Stomach (tissue), 9 donors: ENCODE data around the gene MPPE1. TPM values are rescaled to one million over a fixed set of nuclear protein-coding genes. Genes with fewer than 3 reads are reported as not detected.

Experiments
- DNase-seq, 2 donors: peaks; one replicate each; pipeline versions ENCODE4 v3.0.0 to v3.0.0-alpha.2; 2013 to 2019
- H3K27ac ChIP-seq, 5 donors: fragments of 200-600 bp in 4 of 5; sonication (generic) in 4 of 5; one replicate each; pipeline ENCODE4 v1.5.1; 2013 to 2019; ENCODE audit warnings: mild to moderate bottlenecking in 1 of 5, moderate library complexity in 1 of 5
- H3K27me3 ChIP-seq, 3 donors: fragments of 200-600 bp; sonication (generic); one replicate each; pipeline ENCODE4 v1.5.1; 2017 to 2019; ENCODE audit warnings: mixed run types in 1 of 3
- H3K36me3 ChIP-seq, 4 donors: fragments of 200-600 bp; sonication (generic); 1 replicate in 3 of 4; 2 replicates in 1 of 4; pipeline ENCODE4 v1.5.1; 2016 to 2019
- H3K4me1 ChIP-seq, 4 donors: fragments of 200-600 bp; sonication (generic); one replicate each; pipeline ENCODE4 v1.5.1; 2016 to 2019
- H3K4me3 ChIP-seq, 4 donors: fragments of 200-600 bp; sonication (generic) in 3 of 4; one replicate each; pipeline ENCODE4 v1.5.1; 2016 to 2019; ENCODE audit warnings: mild to moderate bottlenecking in 1 of 4
- H3K9me3 ChIP-seq, 4 donors: fragments of 200-600 bp; sonication (generic); one replicate each; pipeline ENCODE4 v1.5.1; 2016 to 2019
- EP300 ChIP-seq: sonication (generic); formaldehyde crosslinking; IDR thresholded peaks from one replicate; pipeline ENCODE4 v1.6.1; 2017; ENCODE audit warnings: antibody characterized with exemption
- POLR2A ChIP-seq, 4 donors: fragments of 450-650 bp; IDR thresholded peaks; one replicate each; pipeline ENCODE4 v1.6.1; 2016; ENCODE audit warnings: antibody characterized with exemption in 4 of 4, control low read depth in 2 of 4, mild to moderate bottlenecking in 1 of 4, moderate library complexity in 1 of 4
- POLR2AphosphoS5 ChIP-seq, 3 donors: sonication (generic); formaldehyde crosslinking; IDR thresholded peaks; one replicate each; pipeline ENCODE4 v1.6.1; 2016; ENCODE audit warnings: antibody characterized with exemption in 3 of 3
- WGBS, 5 donors: extraction: QIAGEN DNeasy Blood & Tissue Kit in 3 of 5; methylation state at CpG; one replicate each; pipeline versions ENCODE4 v1.1.5 to v1.1.7; 2013 to 2018; 5-methylcytosine and 5-hydroxymethylcytosine counted together
- intact Hi-C: fragments of 100-400 bp; cut with DNase I; formaldehyde crosslinking; loops from one replicate; pipeline ENCODE4 v1.15.1; 2023; ENCODE audit warnings: low total_unique reads
- polyA plus RNA-seq, 3 donors: library from polyadenylated mRNA; stranded (reverse); fragments of 200-250 nt; gene quantifications; one replicate each; pipeline ENCODE4 v1.2.3, GENCODE V29; 2013
- total RNA-seq, 5 donors: library from RNA; depleted of rRNA; stranded (reverse); fragments of >200 nt; gene quantifications; one replicate each; pipeline versions ENCODE4 v1.1.0 to v1.2.3, GENCODE V29; 2014 to 2016
- TF ChIP-seq, protein P1 (sequence below), 7 experiments: fragments of 450-650 bp in 4 of 7; fragments of 200-600 bp in 3 of 7; sonication (generic) in 3 of 7; IDR thresholded peaks; one replicate each; pipeline ENCODE4 v1.5.1; 2016 to 2019; ENCODE audit warnings: antibody characterized with exemption in 7 of 7, control low read depth in 2 of 7, mild to moderate bottlenecking in 1 of 7
- donor health status: healthy with polysubstance abuse.
- donor health status: Bipolar disorder and iron deficiency.
- donor health status: healthy.

Gene MPPE1
- total and polyA plus RNA-seq, 8 donors: 15.2 to 82.0 (median 32.6) TPM

DNA sequence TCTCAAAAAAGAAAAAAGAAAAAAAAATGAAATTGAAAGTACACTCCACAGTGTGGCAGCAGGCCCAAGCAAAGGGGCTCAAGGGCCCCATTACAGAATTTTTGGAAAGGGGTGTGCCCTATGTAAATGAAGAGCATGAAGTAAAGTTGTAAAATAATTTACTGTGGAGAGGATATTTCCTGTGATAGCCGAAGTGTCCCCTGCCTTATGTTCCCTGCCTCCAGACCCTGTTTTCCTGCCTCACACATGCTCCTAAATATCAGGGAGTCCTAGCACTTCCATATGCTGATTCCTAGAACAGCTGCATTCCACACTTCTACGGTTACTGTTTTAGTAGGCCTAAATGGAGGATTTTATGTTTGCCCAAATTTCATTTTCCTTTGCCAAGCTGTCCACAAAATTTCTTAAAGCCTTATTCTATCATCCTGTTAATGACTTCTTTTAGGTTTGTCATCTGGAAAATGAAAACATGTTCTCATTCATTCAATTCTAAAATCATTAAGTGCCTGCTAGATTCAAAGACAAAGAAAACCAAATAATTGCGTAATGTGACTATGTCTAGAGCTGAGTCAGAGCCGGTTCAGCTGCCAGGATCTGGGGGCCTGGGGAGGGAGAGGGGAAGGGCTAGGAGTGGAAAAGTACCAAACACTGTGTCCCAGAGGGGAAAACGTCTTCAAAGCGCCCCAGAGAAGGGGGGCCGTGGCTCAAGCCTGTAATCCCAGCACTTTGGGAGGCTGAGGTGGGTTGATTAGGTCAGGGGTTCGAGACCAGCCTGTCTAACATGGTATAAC, 47.3 kb upstream of the MPPE1 start:
- Histone ChIP-seq H3K4me3 (no peak overlapping the region), H3K27ac (peak overlapping the region in 4 of 5 donors; percentile 31 to 60 (median 42)), H3K9me3 (peaks cover 6 to 19% (median 14%) of the 10 kb centered on the region in 4 donors), H3K27me3 (no peaks in the 10 kb centered on the region), H3K36me3 (no peaks in the 10 kb centered on the region), H3K4me1 (peaks cover 0 to 10% (median 0%) of the 10 kb centered on the region in 4 donors)
- intact Hi-C loops: no loop called here
- WGBS, 5 donors: 40 to 56% (median 54%) methylated on average over 8 of the region's 8 CpGs
- DNase-seq: peak in 1 of 2 donors; percentile 83
- TF ChIP-seq EP300 (no peak), POLR2A (IDR thresholded peaks at IDR 0.05) (no peak), POLR2AphosphoS5 (IDR thresholded peaks at IDR 0.05) (no peak)
- TF ChIP-seq, protein P1, sequence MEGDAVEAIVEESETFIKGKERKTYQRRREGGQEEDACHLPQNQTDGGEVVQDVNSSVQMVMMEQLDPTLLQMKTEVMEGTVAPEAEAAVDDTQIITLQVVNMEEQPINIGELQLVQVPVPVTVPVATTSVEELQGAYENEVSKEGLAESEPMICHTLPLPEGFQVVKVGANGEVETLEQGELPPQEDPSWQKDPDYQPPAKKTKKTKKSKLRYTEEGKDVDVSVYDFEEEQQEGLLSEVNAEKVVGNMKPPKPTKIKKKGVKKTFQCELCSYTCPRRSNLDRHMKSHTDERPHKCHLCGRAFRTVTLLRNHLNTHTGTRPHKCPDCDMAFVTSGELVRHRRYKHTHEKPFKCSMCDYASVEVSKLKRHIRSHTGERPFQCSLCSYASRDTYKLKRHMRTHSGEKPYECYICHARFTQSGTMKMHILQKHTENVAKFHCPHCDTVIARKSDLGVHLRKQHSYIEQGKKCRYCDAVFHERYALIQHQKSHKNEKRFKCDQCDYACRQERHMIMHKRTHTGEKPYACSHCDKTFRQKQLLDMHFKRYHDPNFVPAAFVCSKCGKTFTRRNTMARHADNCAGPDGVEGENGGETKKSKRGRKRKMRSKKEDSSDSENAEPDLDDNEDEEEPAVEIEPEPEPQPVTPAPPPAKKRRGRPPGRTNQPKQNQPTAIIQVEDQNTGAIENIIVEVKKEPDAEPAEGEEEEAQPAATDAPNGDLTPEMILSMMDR (IDR thresholded peaks at IDR 0.05): no peak

DNA sequence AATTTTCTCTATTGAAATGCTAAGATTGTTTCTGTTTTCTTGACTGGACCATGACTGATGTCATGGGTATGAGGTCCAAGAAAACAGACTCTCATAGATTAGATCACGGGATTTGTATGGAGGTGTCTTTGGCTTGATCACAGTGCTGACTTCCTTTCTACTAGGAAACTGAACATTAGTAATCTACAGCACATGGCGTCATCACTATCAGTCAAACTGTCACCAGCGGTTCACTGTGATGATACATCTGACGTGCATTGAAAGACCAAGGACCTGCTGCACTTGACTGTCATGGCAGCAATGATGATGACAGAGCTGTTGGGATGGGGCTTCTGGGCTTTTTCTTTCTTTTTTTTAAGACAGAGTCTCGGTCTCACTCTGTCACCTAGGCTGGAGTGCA, 45.0 kb upstream of the MPPE1 start:
- H3K4me1 ChIP-seq: peaks cover 0 to 22% (median 10%) of the 10 kb centered on the region in 4 donors
- H3K27me3 ChIP-seq: no peaks in the 10 kb centered on the region
- WGBS, 5 donors: 84 to 92% (median 88%) methylated on average over 5 of the region's 5 CpGs
- intact Hi-C loops: no loop called here
- H3K4me3 ChIP-seq: no peak overlapping the region
- no peak overlapping the region for H3K27ac ChIP-seq
- no peak for DNase-seq
- no peaks in the 10 kb centered on the region for H3K36me3 ChIP-seq
- H3K9me3 ChIP-seq: peaks cover 6 to 18% (median 14%) of the 10 kb centered on the region in 4 donors
- TF ChIP-seq, protein P1 (IDR thresholded peaks at IDR 0.05): no peak
- TF ChIP-seq EP300: no peak
- no peak for TF ChIP-seq POLR2AphosphoS5 (IDR thresholded peaks at IDR 0.05)
- TF ChIP-seq POLR2A (IDR thresholded peaks at IDR 0.05): no peak

DNA sequence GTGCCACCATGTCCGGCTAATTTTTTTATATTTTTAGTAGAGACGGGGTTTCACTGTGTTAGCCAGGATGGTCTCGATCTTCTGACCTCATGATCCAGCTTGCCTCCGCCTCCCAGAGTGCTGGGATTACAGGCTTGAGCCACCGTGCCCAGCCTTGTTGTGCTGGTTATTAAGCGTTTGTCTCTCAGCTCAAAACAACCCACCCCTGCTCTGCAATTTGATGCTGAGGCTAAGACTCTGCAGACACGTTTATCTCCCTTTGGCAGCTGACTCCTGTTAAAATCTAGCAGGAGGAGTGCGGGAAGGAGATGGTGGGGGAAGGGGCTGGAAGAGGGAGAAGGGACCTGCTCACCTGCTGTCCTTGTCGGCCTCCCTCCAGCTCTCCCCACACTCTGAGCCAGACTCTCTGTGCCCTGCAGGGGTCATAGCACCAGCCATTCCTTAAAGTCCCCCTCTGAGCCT, 43.3 kb upstream of the MPPE1 start:
- intact Hi-C loops: no loop called here
- peak overlapping the region in 1 of 5 donors; percentile 14 for H3K27ac ChIP-seq
- peaks cover 6 to 34% (median 21%) of the 10 kb centered on the region in 4 donors for H3K4me1 ChIP-seq
- H3K4me3 ChIP-seq: no peak overlapping the region
- peaks cover 0 to under 1% (median under 1%) of the 10 kb centered on the region in 4 donors for H3K9me3 ChIP-seq
- no peaks in the 10 kb centered on the region for H3K36me3 ChIP-seq
- H3K27me3 ChIP-seq: no peaks in the 10 kb centered on the region
- peak in 1 of 2 donors; percentile 31 for DNase-seq
- TF ChIP-seq, protein P1 (IDR thresholded peaks at IDR 0.05): no peak
- TF ChIP-seq EP300 (no peak), POLR2A (IDR thresholded peaks at IDR 0.05) (no peak), POLR2AphosphoS5 (IDR thresholded peaks at IDR 0.05) (no peak)
- WGBS, 5 donors: 62 to 82% (median 73%) methylated on average over 9 of the region's 9 CpGs

DNA sequence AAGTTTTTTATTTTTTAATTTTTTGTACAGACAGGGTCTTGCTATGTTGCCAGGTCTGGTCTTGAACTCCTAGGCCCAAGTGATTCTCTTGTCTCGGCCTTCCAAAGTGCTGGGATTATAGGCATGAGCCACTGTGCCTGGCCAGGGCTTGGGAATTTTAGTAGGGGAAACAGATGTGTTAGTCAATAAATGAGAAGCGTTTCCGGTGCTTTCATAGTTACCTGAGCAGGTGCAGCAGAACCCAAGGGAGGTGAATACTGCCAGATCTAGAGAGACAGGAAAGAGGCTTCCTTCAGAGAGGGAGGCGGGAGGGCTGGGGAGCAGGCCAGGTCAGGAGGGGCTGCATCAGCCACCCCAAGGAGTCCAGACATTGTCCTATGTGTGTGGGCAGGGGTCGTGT, 42.7 kb upstream of the MPPE1 start:
- intact Hi-C loops: no loop called here

More for the DNA sequence above, 42.7 kb upstream of the MPPE1 start:
- Histone ChIP-seq H3K27ac (no peak overlapping the region), H3K27me3 (no peaks in the 10 kb centered on the region), H3K4me3 (no peak overlapping the region), H3K9me3 (no peaks in the 10 kb centered on the region), H3K36me3 (no peaks in the 10 kb centered on the region), H3K4me1 (peaks cover 11 to 37% (median 26%) of the 10 kb centered on the region in 4 donors)
- DNase-seq: peak in 1 of 2 donors; percentile 33
- TF ChIP-seq EP300: no peak
- no peak for TF ChIP-seq POLR2AphosphoS5 (IDR thresholded peaks at IDR 0.05)
- TF ChIP-seq, protein P1 (IDR thresholded peaks at IDR 0.05): no peak
- no peak for TF ChIP-seq POLR2A (IDR thresholded peaks at IDR 0.05)
- WGBS, 5 donors: 70 to 86% (median 76%) methylated on average over 5 of the region's 5 CpGs
